Measurements from ENCODE around the gene OR2AG2. TPM values are rescaled to one million over a fixed set of nuclear protein-coding genes. Genes with fewer than 3 reads are reported as not detected.
A peak's percentile ranks its signal among the peaks of the same experiment; 100 is the strongest.
"Not testable (repeated sequence)": the region's sequence is repeated elsewhere in the genome, so short reads cannot be mapped to it uniquely, and the experiment has no call there.

Gene OR2AG2
- total RNA-seq (not detected), polyA plus RNA-seq (not detected), total RNA-seq (0 to 0.13 (median 0) reads per million in 6 experiments)

- Mint-ChIP-seq H3K27me3 (peaks cover 0 to 3% (median 0%) of the 10 kb centered on the region in 5 donors), H3K9me3 (no peaks in the 10 kb centered on the region), H3K27ac (peak within 1 kb of the TSS in 3 of 10 donors; percentile 1 to 37 (median 17)), H3K4me1 (peaks cover 0 to 7% (median 2%) of the 10 kb centered on the region in 4 donors), H3K4me3 (no peak within 1 kb of the TSS), H3K36me3 (peaks cover 0 to 2% (median 0%) of the 10 kb centered on the region in 3 donors)
- POLR2A ChIA-PET: no interaction called here
- ATAC-seq (no peak), DNase-seq (no peak)
Observed at GRCh38 chr11:6771926-6772893, at the start of gene OR2AG2. Gene OR2AG2 (minus strand): TSS chr11:6771976. CDS start chr11:6768957, 3,019 bp downstream.

GRCh38 chr11:6818967-6819366, 47.2 kb upstream of the OR2AG2 start:
- peaks cover 0 to 6% (median 2%) of the 10 kb centered on the region in 3 donors for H3K36me3 Mint-ChIP-seq
- H3K4me3 Mint-ChIP-seq: no peak overlapping the region
- peaks cover 0 to 14% (median 3%) of the 10 kb centered on the region in 9 donors for H3K9me3 Mint-ChIP-seq
- no peak for DNase-seq
- ATAC-seq: no peak
- peaks cover 10 to 19% (median 15%) of the 10 kb centered on the region in 5 donors for H3K27me3 Mint-ChIP-seq
- peaks cover 0 to 2% (median 0%) of the 10 kb centered on the region in 4 donors for H3K4me1 Mint-ChIP-seq
- POLR2A ChIA-PET: no interaction called here
- H3K27ac Mint-ChIP-seq: no peak overlapping the region

GRCh38 chr11:6817694-6818093, 45.9 kb upstream of the OR2AG2 start:
- Mint-ChIP-seq H3K9me3 (peaks cover 0 to 14% (median 3%) of the 10 kb centered on the region in 9 donors), H3K27me3 (peaks cover 15 to 24% (median 20%) of the 10 kb centered on the region in 5 donors), H3K36me3 (peaks cover 0 to 6% (median 2%) of the 10 kb centered on the region in 3 donors), H3K27ac (no peak overlapping the region), H3K4me1 (peaks cover 0 to 3% (median 0%) of the 10 kb centered on the region in 4 donors), H3K4me3 (no peak overlapping the region)
- POLR2A ChIA-PET: no interaction called here
- DNase-seq (no peak), ATAC-seq (no peak)

- Mint-ChIP-seq H3K4me1 (peaks cover 0 to 4% (median 0%) of the 10 kb centered on the region in 4 donors), H3K27me3 (peaks cover 11 to 48% (median 28%) of the 10 kb centered on the region in 5 donors), H3K27ac (no peak overlapping the region), H3K9me3 (no peaks in the 10 kb centered on the region), H3K4me3 (no peak overlapping the region), H3K36me3 (no peaks in the 10 kb centered on the region)
- POLR2A ChIA-PET: no interaction called here
- ATAC-seq (no peak), DNase-seq (no peak)
Observed at GRCh38 chr11:6813656-6814055, 41.9 kb upstream of the OR2AG2 start.

- H3K4me1 Mint-ChIP-seq: peaks cover 0 to 4% (median 0%) of the 10 kb centered on the region in 4 donors
- H3K27me3 Mint-ChIP-seq: peaks cover 13 to 59% (median 35%) of the 10 kb centered on the region in 5 donors
- no peak overlapping the region for H3K27ac Mint-ChIP-seq
- POLR2A ChIA-PET: no interaction called here
- peak; percentile 73 to 76 for ATAC-seq
- no peak overlapping the region for H3K4me3 Mint-ChIP-seq
- H3K9me3 Mint-ChIP-seq: peaks cover 0 to 8% (median 0%) of the 10 kb centered on the region in 9 donors
- peaks cover 0 to 1% (median 0%) of the 10 kb centered on the region in 3 donors for H3K36me3 Mint-ChIP-seq
- DNase-seq: peak in 7 of 10 donors; percentile 18 to 54 (median 44)
Observed at GRCh38 chr11:6812390-6813005, 40.7 kb upstream of the OR2AG2 start.

GRCh38 chr11:6801075-6801474, 29.3 kb upstream of the OR2AG2 start:
- H3K36me3 Mint-ChIP-seq: peaks cover 0 to 13% (median 0%) of the 10 kb centered on the region in 3 donors
- not testable (repeated sequence) for H3K27me3 Mint-ChIP-seq
- peaks cover 4 to 18% (median 13%) of the 10 kb centered on the region in 9 donors for H3K9me3 Mint-ChIP-seq

GRCh38 chr11:6799402-6799801, 27.6 kb upstream of the OR2AG2 start, which contains the start of gene OR6A2:
Gene OR6A2 (minus strand): TSS chr11:6799689. CDS start chr11:6795708, 3,981 bp downstream.
- H3K4me3 Mint-ChIP-seq: no peak within 1 kb of the TSS
- H3K4me1 Mint-ChIP-seq: no peaks in the 10 kb centered on the region
- H3K36me3 Mint-ChIP-seq: peaks cover 0 to 13% (median 0%) of the 10 kb centered on the region in 3 donors

More at GRCh38 chr11:6801075-6801474, 29.3 kb upstream of the OR2AG2 start:
- ATAC-seq, POLR2A ChIA-PET, H3K27ac Mint-ChIP-seq, H3K4me1 Mint-ChIP-seq, H3K4me3 Mint-ChIP-seq, DNase-seq: not testable (repeated sequence)

GRCh38 chr11:6794639-6795038, 22.9 kb upstream of the OR2AG2 start:
- DNase-seq (no peak), ATAC-seq (no peak)
- H3K9me3 Mint-ChIP-seq: peaks cover 0 to 1% (median 0%) of the 10 kb centered on the region in 9 donors
- POLR2A ChIA-PET: no interaction called here
- H3K27ac Mint-ChIP-seq: no peak overlapping the region
- peaks cover 0 to 8% (median 0%) of the 10 kb centered on the region in 5 donors for H3K27me3 Mint-ChIP-seq
- H3K36me3 Mint-ChIP-seq: no peaks in the 10 kb centered on the region
- no peak overlapping the region for H3K4me3 Mint-ChIP-seq
- no peaks in the 10 kb centered on the region for H3K4me1 Mint-ChIP-seq

More at GRCh38 chr11:6799402-6799801, 27.6 kb upstream of the OR2AG2 start, which contains the start of gene OR6A2:
- Mint-ChIP-seq H3K9me3 (peaks cover 4 to 18% (median 13%) of the 10 kb centered on the region in 9 donors), H3K27ac (no peak within 1 kb of the TSS), H3K27me3 (peaks cover 0 to 3% (median 0%) of the 10 kb centered on the region in 5 donors)
- POLR2A ChIA-PET: no interaction called here
- no peak for DNase-seq
- no peak for ATAC-seq

GRCh38 chr11:6790546-6790945, 18.8 kb upstream of the OR2AG2 start:
- Mint-ChIP-seq H3K9me3 (no peaks in the 10 kb centered on the region), H3K4me1 (no peaks in the 10 kb centered on the region), H3K36me3 (no peaks in the 10 kb centered on the region), H3K27ac (no peak overlapping the region), H3K4me3 (no peak overlapping the region), H3K27me3 (peaks cover 5 to 24% (median 12%) of the 10 kb centered on the region in 5 donors)
- POLR2A ChIA-PET: no interaction called here
- DNase-seq (no peak), ATAC-seq (no peak)

GRCh38 chr11:6782720-6783119, 10.9 kb upstream of the OR2AG2 start, which contains the start of gene OR2AG1:
Gene OR2AG1 (plus strand): TSS chr11:6783020. CDS start chr11:6785038, 2,018 bp downstream.
- Mint-ChIP-seq H3K4me3 (no peak within 1 kb of the TSS), H3K36me3 (no peaks in the 10 kb centered on the region), H3K9me3 (no peaks in the 10 kb centered on the region), H3K4me1 (peaks cover 0 to 2% (median 0%) of the 10 kb centered on the region in 4 donors), H3K27ac (no peak within 1 kb of the TSS), H3K27me3 (peaks cover 5 to 31% (median 16%) of the 10 kb centered on the region in 5 donors)
- DNase-seq (no peak), ATAC-seq (no peak)
- POLR2A ChIA-PET: no interaction called here

- ATAC-seq: no peak
- peaks cover 0 to 2% (median 0%) of the 10 kb centered on the region in 4 donors for H3K4me1 Mint-ChIP-seq
Observed at GRCh38 chr11:6780829-6781228, 9.1 kb upstream of the OR2AG2 start.

GRCh38 chr11:6778518-6778917, 6.7 kb upstream of the OR2AG2 start:
- Mint-ChIP-seq H3K4me1 (peaks cover 0 to 2% (median 0%) of the 10 kb centered on the region in 4 donors), H3K4me3 (no peak overlapping the region), H3K27me3 (peaks cover 4 to 23% (median 14%) of the 10 kb centered on the region in 5 donors), H3K9me3 (no peaks in the 10 kb centered on the region), H3K36me3 (peaks cover 0 to 3% (median 0%) of the 10 kb centered on the region in 3 donors), H3K27ac (no peak overlapping the region)
- POLR2A ChIA-PET: no interaction called here
- ATAC-seq: no peak
- no peak for DNase-seq

More at GRCh38 chr11:6780829-6781228, 9.1 kb upstream of the OR2AG2 start:
- no peak overlapping the region for H3K4me3 Mint-ChIP-seq
- H3K27ac Mint-ChIP-seq: no peak overlapping the region
- no peak for DNase-seq
- POLR2A ChIA-PET: no interaction called here
- H3K27me3 Mint-ChIP-seq: peaks cover 5 to 29% (median 14%) of the 10 kb centered on the region in 5 donors
- no peaks in the 10 kb centered on the region for H3K9me3 Mint-ChIP-seq
- H3K36me3 Mint-ChIP-seq: peaks cover 0 to 3% (median 0%) of the 10 kb centered on the region in 3 donors

All from naive thymus-derived CD8-positive, alpha-beta T cell (primary cell).